Muscle of leg (tissue), 11 donors: ENCODE data around the gene ZNF836. TPM values are rescaled to one million over a fixed set of nuclear protein-coding genes. Genes with fewer than 3 reads are reported as not detected.
A peak's percentile ranks its signal among the peaks of the same experiment; 100 is the strongest.

ENCODE experiments used
- DNase-seq: peaks from one replicate; pipeline ENCODE4 v3.0.0; 2013
- H3K27ac ChIP-seq: one replicate; pipeline ENCODE4 v1.5.1; 2013; ENCODE audit warnings: mild to moderate bottlenecking, low read length, control low read depth
- H3K27me3 ChIP-seq: one replicate; pipeline ENCODE4 v1.6.1; 2013; ENCODE audit warnings: low read length; ENCODE audit not compliant: control insufficient read depth, insufficient read depth
- H3K36me3 ChIP-seq: one replicate; pipeline ENCODE4 v1.6.1; 2013; ENCODE audit warnings: low read length; ENCODE audit not compliant: control insufficient read depth, insufficient read depth
- H3K4me1 ChIP-seq: one replicate; pipeline ENCODE4 v1.6.1; 2013; ENCODE audit warnings: low read length; ENCODE audit not compliant: control insufficient read depth, insufficient read depth
- H3K4me3 ChIP-seq: one replicate; pipeline ENCODE4 v1.5.1; 2013; ENCODE audit warnings: low read length, control low read depth
- H3K9me3 ChIP-seq: replicated peaks from 2 replicates; pipeline ENCODE4 v1.6.1; 2013; ENCODE audit warnings: low read depth, low read length; ENCODE audit not compliant: control insufficient read depth
- WGBS: methylation state at CpG from one replicate; pipeline ENCODE4 v1.1.5; 2013; ENCODE audit warnings: missing lambda C conversion rate; ENCODE audit not compliant: insufficient coverage; 5-methylcytosine and 5-hydroxymethylcytosine counted together
- polyA plus RNA-seq, 8 donors: library from polyadenylated mRNA; unstranded; fragments of 120-200 nt; gene quantifications; one replicate each; pipeline versions ENCODE4 v1.2.1 to v1.2.3, GENCODE V29; 2013; ENCODE audit warnings: inconsistent platforms in 1 of 8, low replicate concordance in 1 of 8; ENCODE audit not compliant: insufficient read length in 8 of 8, insufficient read depth in 1 of 8
- total RNA-seq: library from RNA; stranded (reverse); fragments of 120-200 nt; gene quantifications from one replicate; pipeline ENCODE4 v1.2.4, GENCODE V29; 2013

ZNF836 gene
- total and polyA plus RNA-seq, 9 donors: 6.5 to 15.4 (median 7.9) TPM

DNA sequence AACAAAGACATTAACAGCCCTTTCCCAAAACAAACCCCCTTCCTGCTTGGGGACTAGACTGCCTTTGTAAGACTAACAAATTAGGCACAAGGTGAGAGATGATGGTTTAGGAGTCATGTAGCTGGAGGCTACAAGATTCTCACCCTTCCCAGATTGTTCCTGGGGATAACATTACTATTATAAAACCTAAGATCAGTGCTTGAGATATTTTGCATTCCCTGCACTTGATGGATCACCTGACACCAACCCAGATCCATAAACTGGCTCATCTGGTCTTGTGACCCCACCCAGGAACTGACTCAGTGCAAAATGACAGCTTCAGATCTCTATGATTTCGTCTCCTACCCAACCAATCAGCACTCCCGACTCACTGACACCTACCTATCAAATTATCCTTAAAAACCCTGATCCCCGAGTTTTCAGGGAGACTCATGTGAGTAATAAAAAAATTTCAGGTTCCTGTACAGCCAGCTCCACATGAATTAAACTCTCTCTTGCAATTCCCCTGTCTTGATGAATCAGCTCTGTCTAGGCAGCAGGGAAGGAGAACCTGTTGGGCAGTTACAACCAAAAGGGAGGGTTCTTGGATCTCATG is 29.3 kb downstream of the ZNF836 start:
- DNase-seq: no peak
- peaks cover 2% of the 10 kb centered on the region for H3K9me3 ChIP-seq
- H3K4me3 ChIP-seq: no peak overlapping the region
- no peaks in the 10 kb centered on the region for H3K27me3 ChIP-seq
- H3K4me1 ChIP-seq: peaks cover 13% of the 10 kb centered on the region
- H3K27ac ChIP-seq: no peak overlapping the region
- 100% methylated on average over 1 of the region's 3 CpGs for WGBS
- H3K36me3 ChIP-seq: no peaks in the 10 kb centered on the region

DNA sequence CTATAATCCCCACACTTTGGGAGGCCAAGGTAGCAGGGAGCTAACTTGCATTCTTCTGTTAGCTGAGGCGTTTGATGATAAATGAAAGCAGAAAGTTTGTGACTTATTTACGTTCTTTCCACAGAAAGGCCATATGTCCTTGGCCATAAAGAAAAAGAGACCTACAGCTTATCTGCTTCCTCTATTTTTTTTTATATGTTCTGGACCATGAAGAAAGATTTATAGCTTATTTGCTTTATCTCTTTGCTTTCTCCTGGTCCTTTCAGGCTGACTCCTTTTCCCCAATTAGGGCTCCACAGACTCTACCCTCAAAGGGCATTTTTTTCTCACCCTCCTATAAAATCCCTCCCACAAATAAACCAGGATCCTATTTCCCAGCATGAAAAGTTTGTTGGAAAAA is 30.2 kb downstream of the ZNF836 start:
- Histone ChIP-seq H3K4me3 (no peak overlapping the region), H3K27ac (no peak overlapping the region), H3K36me3 (no peaks in the 10 kb centered on the region), H3K4me1 (peaks cover 13% of the 10 kb centered on the region), H3K9me3 (no peaks in the 10 kb centered on the region), H3K27me3 (no peaks in the 10 kb centered on the region)
- WGBS: no CpG with 5 or more reads among the region's 2 CpGs
- no peak for DNase-seq

DNA sequence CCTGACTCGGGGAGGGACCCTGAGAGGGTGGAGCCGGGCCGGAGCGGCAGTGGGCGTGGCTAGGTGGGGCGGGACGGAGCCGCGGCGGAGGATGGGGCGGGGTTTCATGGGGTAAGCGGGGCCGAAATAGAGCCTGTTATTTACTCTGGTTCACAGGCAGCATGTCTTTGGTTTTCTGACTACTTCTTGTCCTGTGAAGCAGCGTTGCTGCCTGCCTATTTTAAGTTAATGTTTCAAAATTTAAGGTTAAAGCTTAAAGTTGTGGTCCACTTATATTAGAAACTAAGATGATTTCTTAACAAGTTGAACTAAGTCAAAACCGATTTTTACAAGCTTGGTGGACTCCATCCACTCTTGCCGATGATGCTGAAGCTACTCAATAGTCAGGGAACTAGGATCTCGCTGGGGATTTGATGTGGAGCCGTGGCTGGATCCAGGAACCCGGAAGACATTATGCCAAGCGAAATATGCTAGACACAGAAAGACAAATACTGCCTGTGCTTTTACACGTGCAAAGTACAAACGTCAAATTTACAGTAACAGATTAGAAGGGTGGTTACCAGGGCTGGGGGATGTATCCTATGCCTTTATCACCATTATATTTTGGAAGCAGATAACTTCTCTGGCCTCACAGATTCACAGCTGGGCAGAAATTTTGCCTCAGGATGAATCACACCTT is 31.2 kb downstream of the ZNF836 start:
- Histone ChIP-seq H3K9me3 (peaks cover under 1% of the 10 kb centered on the region), H3K4me3 (peak overlapping the region; percentile 85), H3K27me3 (no peaks in the 10 kb centered on the region), H3K27ac (peak overlapping the region; percentile 86), H3K36me3 (peaks cover 4% of the 10 kb centered on the region), H3K4me1 (peaks cover 13% of the 10 kb centered on the region)
- 16% methylated on average over 9 of the region's 22 CpGs for WGBS
- DNase-seq: no peak

DNA sequence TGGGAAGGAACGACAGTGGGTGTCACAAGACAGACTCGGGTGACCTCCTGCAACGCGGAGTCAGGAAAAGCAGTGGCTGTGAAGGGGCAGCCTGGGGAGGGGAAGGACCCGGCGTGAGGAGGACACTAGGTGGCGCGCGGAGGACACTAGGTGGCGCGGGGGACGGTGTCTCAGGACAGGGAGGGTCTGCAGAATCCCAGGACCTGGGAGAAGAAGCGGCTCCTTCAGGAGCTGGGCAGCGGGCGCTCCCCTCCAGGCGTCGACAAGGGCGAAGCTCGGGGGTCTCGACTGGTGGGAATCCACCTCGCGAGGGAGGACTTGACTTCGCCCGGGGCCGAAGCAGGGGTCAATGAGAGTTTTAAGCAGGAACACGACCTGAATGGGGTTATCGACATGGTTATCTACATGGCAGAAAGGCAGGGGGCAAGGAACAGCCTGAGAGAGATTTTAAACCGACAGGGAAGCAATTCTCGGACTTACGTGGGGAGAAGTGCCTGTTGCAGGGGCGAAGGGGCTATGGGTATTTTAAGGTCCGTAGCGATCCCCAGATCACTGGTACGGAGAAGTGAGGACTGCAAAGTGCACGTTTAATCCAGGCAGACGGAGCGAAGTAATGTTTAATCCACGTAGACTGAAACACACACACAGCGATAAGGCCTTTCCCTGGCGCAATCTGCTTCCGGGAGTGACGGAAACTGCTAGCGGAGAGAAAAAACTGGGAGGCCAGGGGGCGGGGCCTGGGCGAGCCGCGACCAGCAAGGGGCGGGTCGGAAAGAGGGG is 32.0 kb downstream of the ZNF836 start, which contains the start of gene ZNF616:
Gene ZNF616 (minus strand): TSS at position 687 of the 780 bp plus-strand sequence. CDS start 9,426 bp downstream, outside the sequence.
- Histone ChIP-seq H3K27ac (peak within 1 kb of the TSS; percentile 99), H3K4me1 (peaks cover 13% of the 10 kb centered on the region), H3K9me3 (peaks cover 8% of the 10 kb centered on the region), H3K27me3 (no peaks in the 10 kb centered on the region), H3K4me3 (peak within 1 kb of the TSS; percentile 85), H3K36me3 (peaks cover 10% of the 10 kb centered on the region)
- peak; percentile 98 for DNase-seq
- under 1% methylated on average over 44 of the region's 49 CpGs for WGBS

DNA sequence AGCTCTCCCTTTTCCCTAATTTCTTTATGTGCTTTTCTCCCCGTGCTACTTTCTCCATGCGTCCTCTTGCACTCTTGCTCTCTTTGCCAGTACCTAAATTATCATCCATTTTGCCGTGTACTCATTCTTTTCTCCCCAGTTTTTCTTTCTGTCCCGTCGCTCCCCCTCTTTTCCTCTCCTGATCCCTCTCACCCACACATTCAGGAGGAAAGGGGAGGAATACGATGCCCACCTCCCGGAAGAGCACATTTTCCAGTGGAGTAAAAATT is 32.5 kb downstream of the ZNF836 start:
- H3K4me1 ChIP-seq: peaks cover 13% of the 10 kb centered on the region
- peaks cover 10% of the 10 kb centered on the region for H3K36me3 ChIP-seq
- H3K9me3 ChIP-seq: peaks cover 13% of the 10 kb centered on the region
- peak overlapping the region; percentile 99 for H3K27ac ChIP-seq
- peak overlapping the region; percentile 85 for H3K4me3 ChIP-seq
- 0% methylated on average over 2 of the region's 7 CpGs for WGBS
- no peaks in the 10 kb centered on the region for H3K27me3 ChIP-seq
- DNase-seq: no peak

DNA sequence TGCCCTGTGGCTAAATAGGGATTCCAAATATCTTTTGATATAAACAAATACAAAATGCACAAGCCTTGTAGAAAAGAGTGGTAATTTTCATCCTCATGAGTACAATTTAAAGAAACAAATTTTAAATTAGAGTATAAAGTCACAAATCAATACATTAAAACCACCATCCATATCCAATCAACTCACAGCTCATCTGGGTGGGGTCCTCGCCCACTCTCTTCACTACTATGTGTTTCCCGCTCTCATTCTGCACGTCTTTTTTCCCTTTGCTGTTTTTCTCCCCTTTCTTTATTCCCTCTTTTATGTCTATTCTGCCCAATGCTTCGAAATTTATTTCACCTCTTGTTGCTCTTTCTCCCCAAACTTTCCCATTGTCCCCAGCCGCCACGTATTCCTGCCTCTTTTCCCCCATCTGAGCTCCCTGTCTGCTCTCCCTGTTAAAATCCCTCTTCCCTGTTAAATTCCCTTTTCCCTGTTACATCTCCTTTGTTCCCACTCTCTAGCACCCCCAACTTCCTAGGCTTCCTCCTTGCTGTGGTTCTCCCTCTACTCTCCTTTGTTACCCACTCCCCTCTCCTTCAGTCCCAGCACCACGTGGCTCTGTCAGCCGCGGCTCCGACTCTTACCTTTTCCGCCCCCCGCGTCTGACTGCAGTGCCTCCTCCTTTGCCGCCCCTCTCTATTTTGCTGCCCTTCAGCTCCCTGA is 33.0 kb downstream of the ZNF836 start:
- Histone ChIP-seq H3K27ac (peak overlapping the region; percentile 99), H3K27me3 (no peaks in the 10 kb centered on the region), H3K36me3 (peaks cover 10% of the 10 kb centered on the region), H3K9me3 (peaks cover 16% of the 10 kb centered on the region), H3K4me3 (peak overlapping the region; percentile 85), H3K4me1 (peaks cover 13% of the 10 kb centered on the region)
- DNase-seq: peak; percentile 56
- 8% methylated on average over 14 of the region's 14 CpGs for WGBS

DNA sequence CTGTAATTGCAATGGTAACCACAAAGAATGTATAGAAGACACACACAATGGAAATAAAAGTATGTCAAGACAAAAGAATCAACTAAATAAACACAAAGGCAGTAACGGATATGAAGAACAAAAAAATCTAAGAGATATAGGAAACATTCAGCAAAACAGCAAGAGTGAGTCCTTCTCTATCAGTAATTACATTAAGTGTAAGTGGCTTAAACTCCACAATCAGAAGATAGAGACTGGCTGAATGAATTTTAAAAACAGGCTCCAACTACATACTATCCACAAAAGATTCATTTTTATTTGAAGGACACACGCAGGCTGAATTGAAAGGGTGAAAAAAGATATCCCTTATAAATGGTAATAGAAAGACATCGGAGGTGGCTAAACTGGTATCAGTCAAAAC is 51.1 kb downstream of the ZNF836 start:
- Histone ChIP-seq H3K27ac (no peak overlapping the region), H3K27me3 (no peaks in the 10 kb centered on the region), H3K9me3 (peaks cover 60% of the 10 kb centered on the region), H3K4me3 (no peak overlapping the region), H3K36me3 (peaks cover 46% of the 10 kb centered on the region), H3K4me1 (no peaks in the 10 kb centered on the region)
- no peak for DNase-seq
- WGBS: no CpG with 5 or more reads among the region's 3 CpGs

DNA sequence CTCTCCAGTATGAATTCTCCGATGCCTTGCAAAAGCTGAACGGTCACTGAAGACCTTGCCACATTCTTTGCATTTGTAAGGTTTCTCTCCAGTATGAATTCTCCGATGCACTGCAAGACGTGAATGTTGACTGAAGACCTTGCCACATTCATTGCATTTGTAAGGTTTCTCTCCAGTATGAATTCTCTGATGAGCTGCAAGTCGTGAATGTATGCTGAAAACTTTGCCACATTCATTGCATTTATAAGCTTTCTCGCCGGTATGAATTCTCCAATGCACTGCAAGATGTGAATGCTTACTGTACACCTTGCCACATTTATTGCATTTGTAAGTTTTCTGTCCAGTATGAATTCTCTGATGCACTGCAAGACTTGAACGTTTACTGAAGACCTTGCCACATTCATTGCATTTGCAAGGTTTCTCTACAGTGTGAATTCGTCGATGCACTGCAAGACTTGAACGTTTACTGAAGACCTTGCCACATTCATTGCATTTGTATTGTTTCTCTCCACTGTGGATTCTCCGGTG is 55.8 kb downstream of the ZNF836 start:
- Histone ChIP-seq H3K4me1 (no peaks in the 10 kb centered on the region), H3K27me3 (no peaks in the 10 kb centered on the region), H3K9me3 (peaks cover 77% of the 10 kb centered on the region), H3K36me3 (peaks cover 32% of the 10 kb centered on the region), H3K27ac (no peak overlapping the region), H3K4me3 (no peak overlapping the region)
- DNase-seq: no peak
- over 99% methylated on average over 9 of the region's 12 CpGs for WGBS

DNA sequence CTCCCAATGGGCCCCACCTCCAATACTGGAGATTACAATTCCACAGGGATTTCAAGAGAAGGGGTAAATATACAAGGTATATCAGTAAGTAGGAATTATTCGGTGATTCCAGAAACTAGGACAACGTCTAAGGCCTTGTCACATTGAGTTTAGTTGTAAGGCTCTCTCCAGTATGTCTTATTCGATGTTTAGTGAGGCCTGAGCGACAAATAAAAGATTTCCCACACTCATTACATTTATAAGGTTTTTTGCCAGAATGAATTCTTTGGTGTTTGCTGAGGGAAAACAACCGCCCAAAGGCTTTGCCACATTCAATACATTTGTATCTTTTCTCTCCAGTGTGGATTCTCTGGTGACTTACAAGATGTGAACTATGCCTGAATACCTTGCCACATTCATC is 56.7 kb downstream of the ZNF836 start:
- Histone ChIP-seq H3K9me3 (peaks cover 80% of the 10 kb centered on the region), H3K4me3 (no peak overlapping the region), H3K27ac (no peak overlapping the region), H3K36me3 (peaks cover 32% of the 10 kb centered on the region), H3K4me1 (no peaks in the 10 kb centered on the region), H3K27me3 (no peaks in the 10 kb centered on the region)
- WGBS: no CpG with 5 or more reads among the region's 5 CpGs
- no peak for DNase-seq

DNA sequence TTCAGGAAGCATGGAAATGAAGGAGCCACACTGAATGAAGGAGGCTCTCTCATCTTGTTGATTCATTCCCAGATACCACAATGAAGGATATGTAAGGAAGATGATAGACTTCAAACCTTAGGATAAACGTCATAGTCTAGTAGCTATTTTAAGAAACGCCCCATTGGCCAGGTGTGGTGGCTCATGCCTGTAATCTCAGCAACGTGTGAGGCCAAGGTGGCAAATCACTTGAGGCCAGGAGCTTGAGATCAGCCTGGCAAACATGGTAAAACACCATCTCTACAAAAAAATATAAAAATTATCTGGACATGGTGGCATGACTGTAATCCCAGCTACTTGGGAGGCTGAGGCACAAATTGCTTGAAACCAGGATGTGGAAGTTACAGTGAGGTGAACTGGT is 58.8 kb downstream of the ZNF836 start:
- no peaks in the 10 kb centered on the region for H3K27me3 ChIP-seq
- peaks cover 67% of the 10 kb centered on the region for H3K9me3 ChIP-seq
- no CpG with 5 or more reads among the region's 3 CpGs for WGBS
- no peak overlapping the region for H3K27ac ChIP-seq
- H3K36me3 ChIP-seq: peaks cover 15% of the 10 kb centered on the region
- H3K4me1 ChIP-seq: no peaks in the 10 kb centered on the region
- DNase-seq: no peak
- H3K4me3 ChIP-seq: no peak overlapping the region
